Hippocampal formation (tissue), 2 donors: Measurements from ENCODE around the gene AVL9.
"Not testable (repeated sequence)": the region's sequence is repeated elsewhere in the genome, so short reads cannot be mapped to it uniquely, and the experiment has no call there.

Source experiments
- DNase-seq, 2 donors: peaks; one replicate each; lab custom pipeline; 2025; lab: John Stamatoyannopoulos, UW

Gene AVL9

GRCh38 chr7:32495298-32496051 is at the start of gene AVL9:
TSS of gene AVL9 (plus strand) at chr7:32495489. CDS start at chr7:32495710, 221 bp downstream.
- peak; percentile 97 to 98 for DNase-seq

DNA sequence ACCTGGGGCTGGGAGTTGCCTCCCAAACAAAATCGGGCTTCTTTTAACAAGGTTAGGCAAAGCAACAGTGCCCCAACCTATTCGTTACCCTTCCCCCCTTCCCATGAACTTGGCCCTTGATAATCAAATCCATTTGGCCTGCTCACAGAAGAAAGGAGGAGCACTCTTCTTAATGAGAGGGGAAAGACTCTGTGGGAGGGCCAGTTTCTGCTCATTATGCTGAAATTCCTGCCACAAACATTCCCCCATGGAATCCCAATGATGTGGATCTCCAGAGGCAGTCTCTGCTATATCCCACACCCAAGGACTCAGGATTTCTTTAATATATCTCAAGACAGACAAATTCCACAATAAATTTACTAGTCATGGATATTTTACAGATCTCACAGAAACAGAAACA is 48.1 kb upstream of the AVL9 start:
- no peak for DNase-seq

GRCh38 chr7:32453341-32454011 is 41.8 kb upstream of the AVL9 start:
- DNase-seq: no peak

DNA sequence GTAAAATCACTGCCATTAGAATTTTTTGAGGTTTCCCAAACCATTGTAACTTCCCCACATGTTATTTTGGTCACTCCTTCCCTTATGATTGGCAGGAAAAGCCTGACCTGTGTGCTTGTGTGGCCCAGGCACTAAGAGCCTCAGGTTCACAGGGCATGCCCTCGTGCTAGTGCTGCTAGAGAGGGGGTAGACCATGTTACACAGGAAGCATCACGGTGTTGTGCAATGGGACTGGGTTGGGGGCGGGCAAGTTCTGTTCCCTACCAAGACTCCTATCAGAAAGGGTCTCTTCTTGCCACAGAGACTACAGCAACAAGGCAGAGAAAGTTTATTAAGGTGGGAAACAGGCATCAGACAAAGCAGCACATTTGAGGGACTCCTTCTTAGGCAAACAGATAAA is 37.3 kb upstream of the AVL9 start:
- DNase-seq: no peak

- no peak for DNase-seq
These were observed 35.5 kb upstream of the AVL9 start for GRCh38 chr7:32459788-32460187.

- no peak for DNase-seq
These were observed 33.8 kb upstream of the AVL9 start for GRCh38 chr7:32461484-32461883.

DNA sequence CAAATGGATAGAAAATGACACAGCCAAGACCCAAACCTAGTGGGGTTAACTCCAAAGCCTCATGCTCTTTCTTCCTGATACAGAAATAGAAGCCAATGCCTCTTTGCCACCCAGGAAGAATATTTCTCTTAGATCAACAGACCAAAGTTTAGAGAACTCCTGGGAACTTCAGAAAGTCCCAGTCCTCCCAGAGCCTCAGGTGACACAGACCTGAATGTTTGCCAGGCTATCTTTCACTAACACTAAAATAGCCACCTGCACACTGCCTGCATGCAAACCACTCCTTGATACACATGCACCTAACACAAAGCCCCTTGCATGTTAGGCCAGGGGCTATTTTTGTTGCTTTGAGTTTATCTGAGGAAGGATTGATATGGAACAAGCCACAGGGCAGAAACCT is 32.8 kb upstream of the AVL9 start:
- DNase-seq: no peak

DNA sequence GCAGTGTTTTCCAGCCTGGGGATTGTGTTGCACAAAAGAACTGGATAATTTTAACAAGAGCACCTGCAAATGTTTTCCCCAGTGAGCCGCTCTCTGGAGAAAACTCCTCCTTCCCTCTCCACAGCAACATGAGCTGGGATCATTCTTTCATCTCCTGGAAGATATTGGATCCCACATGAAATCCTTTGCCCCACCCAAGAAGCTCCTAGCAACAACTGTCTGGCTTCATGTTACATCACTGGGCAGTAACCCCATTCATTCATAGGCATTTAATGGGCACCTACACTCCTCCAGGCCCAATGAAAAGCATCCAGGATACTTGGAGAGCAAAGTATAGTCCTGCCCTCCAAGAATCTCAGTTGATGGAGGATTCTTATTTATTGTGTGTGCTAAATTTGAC is 32.3 kb upstream of the AVL9 start:
- no peak for DNase-seq

DNA sequence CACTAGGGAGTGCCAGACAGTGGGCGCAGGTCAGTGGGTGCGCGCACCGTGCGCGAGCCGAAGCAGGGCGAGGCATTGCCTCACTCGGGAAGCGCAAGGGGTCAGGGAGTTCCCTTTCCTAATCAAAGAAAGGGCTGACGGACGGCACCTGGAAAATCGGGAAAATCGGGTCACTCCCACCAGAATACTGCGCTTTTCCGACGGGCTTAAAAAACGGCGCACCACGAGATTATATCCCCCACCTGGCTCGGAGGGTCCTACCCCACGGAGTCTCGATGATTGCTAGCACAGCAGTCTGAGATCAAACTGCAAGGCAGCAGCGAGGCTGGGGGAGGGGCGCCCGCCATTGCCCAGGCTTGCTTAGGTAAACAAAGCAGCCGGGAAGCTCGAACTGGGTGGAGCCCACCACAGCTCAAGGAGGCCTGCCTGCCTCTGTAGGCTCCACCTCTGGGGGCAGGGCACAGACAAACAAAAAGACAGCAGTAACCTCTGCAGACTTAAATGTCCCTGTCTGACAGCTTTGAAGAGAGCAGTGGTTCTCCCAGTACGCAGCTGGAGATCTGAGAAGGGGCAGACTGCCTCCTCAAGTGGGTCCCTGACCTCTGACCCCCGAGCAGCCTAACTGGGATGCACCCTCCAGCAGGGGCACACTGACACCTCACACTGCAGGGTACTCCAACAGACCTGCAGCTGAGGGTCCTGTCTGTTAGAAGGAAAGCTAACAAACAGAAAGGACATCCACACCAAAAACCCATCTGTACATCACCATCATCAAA is 30.5 kb upstream of the AVL9 start:
- DNase-seq: not testable (repeated sequence)

DNA sequence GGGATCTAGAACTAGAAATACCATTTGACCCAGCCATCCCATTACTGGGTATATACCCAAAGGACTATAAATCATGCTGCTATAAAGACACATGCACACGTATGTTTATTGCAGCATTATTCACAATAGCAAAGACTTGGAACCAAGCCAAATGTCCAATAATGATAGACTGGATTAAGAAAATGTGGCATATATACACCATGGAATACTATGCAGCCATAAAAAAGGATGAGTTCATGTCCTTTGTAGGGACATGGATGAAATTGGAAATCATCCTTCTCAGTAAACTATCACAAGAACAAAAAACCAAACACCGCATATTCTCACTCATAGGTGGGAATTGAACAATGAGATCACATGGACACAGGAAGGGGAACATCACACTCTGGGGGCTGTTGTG is 25.3 kb upstream of the AVL9 start:
- DNase-seq: not testable (repeated sequence)

DNA sequence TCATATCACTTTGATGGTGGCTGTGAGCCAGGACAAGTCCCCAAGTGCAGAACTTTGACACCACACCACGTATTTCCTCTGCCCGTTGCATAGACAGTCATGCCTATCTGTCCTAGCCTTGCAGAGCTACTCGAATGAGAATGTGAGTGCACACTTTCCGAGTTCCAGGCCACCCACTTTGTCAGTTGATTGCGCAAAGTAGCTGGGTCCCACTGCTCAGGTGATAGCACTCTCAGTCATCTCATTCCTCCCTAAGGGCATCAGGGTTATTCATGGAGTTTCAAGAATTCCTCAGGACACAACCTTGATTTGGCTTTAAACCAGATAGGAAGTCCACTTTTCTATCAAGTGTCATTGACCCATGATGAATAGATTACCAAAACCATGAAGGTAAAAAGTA is 24.4 kb upstream of the AVL9 start:
- DNase-seq: no peak

DNA sequence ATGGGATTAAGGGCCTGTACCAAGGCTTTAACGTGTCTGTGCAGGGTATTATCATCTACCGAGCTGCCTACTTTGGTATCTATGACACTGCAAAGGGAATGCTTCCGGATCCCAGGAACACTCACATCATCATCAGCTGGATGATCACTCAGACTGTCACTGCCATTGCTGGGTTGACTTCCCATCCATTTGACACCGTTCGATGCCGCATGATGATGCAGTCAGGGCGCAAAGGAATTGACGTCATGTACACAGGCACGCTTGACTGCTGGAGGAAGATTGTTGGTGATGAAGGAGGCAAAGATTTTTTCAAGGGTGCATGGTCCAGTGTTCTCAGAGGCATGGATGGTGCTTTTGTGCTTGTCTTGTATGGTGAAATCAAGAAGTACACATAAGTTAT is 23.3 kb upstream of the AVL9 start:
- no peak for DNase-seq

GRCh38 chr7:32474008-32474407 is 21.3 kb upstream of the AVL9 start:
- no peak for DNase-seq

DNA sequence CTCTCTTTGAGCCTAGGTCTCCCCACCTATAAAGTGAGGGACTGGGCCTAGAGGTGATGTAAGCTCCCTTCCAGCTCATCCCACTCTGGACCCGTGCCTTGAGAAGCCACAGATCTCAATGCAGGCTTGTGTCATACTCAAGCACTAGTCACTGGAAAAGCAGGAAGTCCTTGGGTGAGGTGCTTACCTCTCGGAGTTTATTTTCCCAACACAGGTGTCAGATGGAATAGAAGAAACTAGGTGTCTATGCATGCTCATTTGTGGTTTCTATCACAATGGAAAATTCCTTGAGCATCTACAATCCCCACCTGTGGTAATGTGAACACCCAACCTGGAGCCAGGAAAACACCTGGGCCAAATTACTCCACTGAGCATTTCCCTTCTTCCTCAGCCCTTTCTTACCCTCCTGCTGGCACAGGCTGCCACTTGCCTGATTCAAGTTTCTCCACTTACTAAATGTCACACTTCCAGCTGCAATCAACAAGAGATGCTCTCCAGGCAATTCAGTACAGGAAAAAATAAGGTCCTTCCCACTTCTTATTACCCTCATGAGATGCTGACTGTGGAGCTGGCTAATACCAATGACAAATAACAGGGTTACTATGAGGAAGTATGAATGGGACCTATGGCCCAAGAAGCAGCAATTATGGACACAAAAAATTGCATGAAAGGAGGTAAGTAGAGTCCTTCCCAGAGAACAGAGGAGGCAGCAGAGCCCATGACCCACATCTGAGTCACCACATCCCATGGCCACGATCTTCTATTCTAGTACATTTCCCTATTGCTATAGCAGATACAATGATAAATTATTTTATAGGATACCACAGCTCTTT is 18.3 kb upstream of the AVL9 start:
- DNase-seq: no peak

- DNase-seq: no peak
These were observed 17.7 kb upstream of the AVL9 start for GRCh38 chr7:32477649-32477980.

GRCh38 chr7:32479574-32480200 is 15.6 kb upstream of the AVL9 start:
- peak in 1 of 2 donors; percentile 27 for DNase-seq

DNA sequence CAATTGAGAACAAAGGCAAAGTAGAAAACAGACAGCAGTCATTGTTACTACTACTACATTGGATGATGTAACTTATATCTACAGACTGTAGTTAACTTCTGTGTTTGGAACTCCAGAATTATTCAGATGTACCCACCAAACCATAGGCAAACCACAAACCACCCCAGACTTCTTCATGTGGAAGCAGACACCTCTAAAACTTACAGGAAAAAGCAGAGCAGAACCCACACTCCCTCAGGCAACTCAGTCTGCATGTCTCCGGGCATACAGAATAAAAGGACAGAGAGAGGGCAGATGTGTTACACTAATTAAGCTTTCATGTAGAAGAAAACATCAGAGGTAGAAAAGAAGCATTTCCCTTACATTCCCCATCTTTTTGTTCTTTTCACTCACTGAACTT is 14.1 kb upstream of the AVL9 start:
- DNase-seq: no peak

DNA sequence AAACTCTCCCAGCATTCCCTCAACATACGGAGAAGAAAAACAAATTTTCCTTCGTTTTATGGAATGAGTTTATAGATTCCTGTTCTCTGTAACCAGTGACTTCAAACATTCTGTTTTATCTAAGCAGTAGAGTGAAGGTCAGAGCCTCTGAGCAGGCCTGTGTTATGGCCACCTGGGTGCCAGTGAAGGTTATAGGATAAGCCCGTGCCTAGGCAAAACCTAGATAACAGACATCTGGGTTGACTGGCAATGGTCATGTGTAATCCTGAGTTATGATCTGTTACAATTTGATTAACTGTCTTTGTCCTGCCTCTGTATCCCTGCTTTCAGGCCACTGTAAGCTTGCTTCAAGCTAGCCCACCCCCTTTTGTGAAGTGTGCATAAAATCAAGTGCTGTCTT is 13.4 kb upstream of the AVL9 start:
- no peak for DNase-seq

DNA sequence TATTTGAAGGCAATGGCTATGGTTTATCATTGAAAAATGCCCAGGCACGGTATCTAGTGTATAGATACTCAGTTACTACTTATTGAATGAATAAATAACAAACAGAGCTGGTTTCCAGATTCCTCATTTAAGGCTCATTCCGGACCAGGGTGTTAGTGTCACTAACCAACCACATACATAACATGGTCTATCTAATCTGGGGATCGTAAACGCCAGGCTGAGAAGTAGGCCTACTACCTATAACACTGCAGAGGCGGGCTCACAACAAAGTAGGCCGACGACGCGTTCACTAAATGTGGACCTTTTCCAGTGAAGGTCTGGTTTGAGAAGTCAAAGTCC is 5.5 kb upstream of the AVL9 start:
- no peak for DNase-seq

GRCh38 chr7:32490127-32490796 is 5.0 kb upstream of the AVL9 start, which contains the start of gene LSM5:
TSS of gene LSM5 (minus strand) at chr7:32490380. CDS start at chr7:32490365, 15 bp downstream.
- DNase-seq: peak; percentile 86 to 88

DNA sequence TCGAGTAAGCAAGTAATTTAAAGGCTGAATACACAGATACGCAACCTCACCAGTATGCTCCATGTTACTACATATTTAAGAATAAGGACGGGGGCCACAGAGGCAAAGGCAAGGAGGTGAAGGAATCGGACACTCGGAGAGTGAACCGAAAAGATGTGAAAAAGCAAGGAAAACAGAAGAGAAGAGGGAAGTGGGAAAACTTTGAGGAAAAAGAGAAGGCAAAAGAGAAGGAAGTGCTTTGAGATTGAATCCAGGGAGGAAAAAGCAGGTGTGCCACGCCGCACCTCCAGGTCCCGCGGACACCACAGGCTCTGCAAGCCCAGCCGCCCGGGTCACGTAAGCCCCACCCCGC is 367 bp upstream of the AVL9 start:
- peak in 1 of 2 donors; percentile 25 for DNase-seq
